Tibial nerve (tissue), 4 donors: ENCODE data around the gene ELP4. TPM values are rescaled to one million over a fixed set of nuclear protein-coding genes. Genes with fewer than 3 reads are reported as not detected.
A peak's percentile ranks its signal among the peaks of the same experiment; 100 is the strongest.

Experiments used
- DNase-seq, 2 donors: peaks; one replicate each; pipeline ENCODE4 v3.0.0-alpha.2; 2019; ENCODE audit warnings: low spot score in 2 of 2
- H3K27ac ChIP-seq, 4 donors: fragments of 200-600 bp; sonication (generic) in 3 of 4; one replicate each; pipeline ENCODE4 v1.5.1; 2017 to 2019; ENCODE audit warnings: mild to moderate bottlenecking in 1 of 4
- H3K27me3 ChIP-seq, 2 donors: fragments of 200-600 bp; sonication (generic) in 1 of 2; one replicate each; pipeline versions ENCODE4 v1.5.1 to v1.6.0; 2017 to 2019
- H3K36me3 ChIP-seq, 3 donors: fragments of 200-600 bp; sonication (generic); one replicate each; pipeline ENCODE4 v1.5.1; 2018 to 2019
- H3K4me1 ChIP-seq, 4 donors: fragments of 200-600 bp; sonication (generic) in 3 of 4; one replicate each; pipeline ENCODE4 v1.5.1; 2017 to 2019
- H3K4me3 ChIP-seq, 4 donors: fragments of 200-600 bp; sonication (generic) in 3 of 4; one replicate each; pipeline ENCODE4 v1.5.1; 2017 to 2019; ENCODE audit warnings: mild to moderate bottlenecking in 1 of 4, moderate library complexity in 1 of 4
- H3K9me3 ChIP-seq, 4 donors: fragments of 200-600 bp; sonication (generic) in 3 of 4; one replicate each; pipeline ENCODE4 v1.5.1; 2017 to 2019
- CTCF ChIP-seq, 5 experiments: fragments of 200-600 bp in 3 of 5; fragments of 450-650 bp in 2 of 5; sonication (generic) in 3 of 5; IDR thresholded peaks; one replicate each; pipeline ENCODE4 v1.5.1; 2016 to 2019; ENCODE audit warnings: antibody characterized with exemption in 5 of 5, mild to moderate bottlenecking in 3 of 5, moderate library complexity in 2 of 5
- EP300 ChIP-seq, 2 donors: sonication (generic); formaldehyde crosslinking; IDR thresholded peaks; one replicate each; pipeline ENCODE4 v1.6.1; 2017; ENCODE audit warnings: antibody characterized with exemption in 2 of 2, mild to moderate bottlenecking in 1 of 2
- POLR2A ChIP-seq, 2 donors: fragments of 450-650 bp; IDR thresholded peaks; one replicate each; pipeline ENCODE4 v1.6.1; 2017; ENCODE audit warnings: antibody characterized with exemption in 2 of 2, mild to moderate bottlenecking in 2 of 2, moderate library complexity in 2 of 2
- WGBS, 2 donors: methylation state at CpG; one replicate each; pipeline ENCODE4 v1.1.5; 2018; 5-methylcytosine and 5-hydroxymethylcytosine counted together
- total RNA-seq, 4 donors: library from RNA; depleted of rRNA; stranded (reverse); fragments of >200 nt; gene quantifications; one replicate each; pipeline ENCODE4 v1.1.0, GENCODE V29; 2016

The ELP4 gene
- total RNA-seq, 4 donors from 2014 or later, result 19.2 to 32.1 (median 29.7) TPM

GRCh38 chr11:31807799-31808667 lies 298.5 kb downstream of the ELP4 start:
- WGBS, 2 donors, result 6 to 7% methylated on average over 9 of the region's 9 CpGs

GRCh38 chr11:31808721-31809540 lies 299.4 kb downstream of the ELP4 start:
- no peak overlapping the region for H3K4me3 ChIP-seq
- no peaks in the 10 kb centered on the region for H3K9me3 ChIP-seq
- no peak for TF ChIP-seq CTCF (IDR thresholded peaks at IDR 0.05)
- TF ChIP-seq POLR2A (IDR thresholded peaks at IDR 0.05), result no peak
- TF ChIP-seq EP300 (IDR thresholded peaks at IDR 0.05), result no peak
- no peaks in the 10 kb centered on the region for H3K36me3 ChIP-seq
- no peak overlapping the region for H3K27ac ChIP-seq
- 12% methylated on average over 21 of the region's 21 CpGs for WGBS, 2 donors
- H3K4me1 ChIP-seq, result peaks cover 0 to 74% (median 51%) of the 10 kb centered on the region in 4 donors
- DNase-seq, result no peak
- H3K27me3 ChIP-seq, result peaks cover 17 to 100% of the 10 kb centered on the region in 2 donors

More at GRCh38 chr11:31807799-31808667, 298.5 kb downstream of the ELP4 start:
- no peaks in the 10 kb centered on the region for H3K36me3 ChIP-seq
- DNase-seq, result no peak
- H3K27ac ChIP-seq, result no peak overlapping the region
- TF ChIP-seq EP300 (IDR thresholded peaks at IDR 0.05), result no peak
- TF ChIP-seq POLR2A (IDR thresholded peaks at IDR 0.05), result no peak
- TF ChIP-seq CTCF (IDR thresholded peaks at IDR 0.05), result no peak
- no peak overlapping the region for H3K4me3 ChIP-seq
- H3K4me1 ChIP-seq, result peaks cover 0 to 73% (median 44%) of the 10 kb centered on the region in 4 donors
- peaks cover 17 to 100% of the 10 kb centered on the region in 2 donors for H3K27me3 ChIP-seq
- no peaks in the 10 kb centered on the region for H3K9me3 ChIP-seq

GRCh38 chr11:31809541-31809856 lies 299.9 kb downstream of the ELP4 start:
- H3K9me3 ChIP-seq, result no peaks in the 10 kb centered on the region
- WGBS, 2 donors, result 26 to 28% methylated on average over 6 of the region's 6 CpGs
- no peaks in the 10 kb centered on the region for H3K36me3 ChIP-seq
- no peak for TF ChIP-seq CTCF (IDR thresholded peaks at IDR 0.05)
- peak in 1 of 2 donors; percentile 35 for TF ChIP-seq EP300 (IDR thresholded peaks at IDR 0.05)
- TF ChIP-seq POLR2A (IDR thresholded peaks at IDR 0.05), result no peak
- peaks cover 0 to 74% (median 51%) of the 10 kb centered on the region in 4 donors for H3K4me1 ChIP-seq
- H3K27ac ChIP-seq, result no peak overlapping the region
- DNase-seq, result no peak
- peaks cover 17 to 100% of the 10 kb centered on the region in 2 donors for H3K27me3 ChIP-seq
- H3K4me3 ChIP-seq, result no peak overlapping the region

GRCh38 chr11:31809857-31810778 lies 300.6 kb downstream of the ELP4 start:
- H3K36me3 ChIP-seq, result no peaks in the 10 kb centered on the region
- H3K27me3 ChIP-seq, result peaks cover 14 to 100% of the 10 kb centered on the region in 2 donors
- no peak overlapping the region for H3K27ac ChIP-seq
- no peak for DNase-seq
- peak overlapping the region; percentile 4 to 48 (median 28) for H3K4me3 ChIP-seq
- no peaks in the 10 kb centered on the region for H3K9me3 ChIP-seq
- H3K4me1 ChIP-seq, result peaks cover 0 to 74% (median 50%) of the 10 kb centered on the region in 4 donors
- 3 to 4% methylated on average over 49 to 54 of the region's 91 CpGs for WGBS, 2 donors
- TF ChIP-seq EP300 (IDR thresholded peaks at IDR 0.05), result no peak
- TF ChIP-seq CTCF (IDR thresholded peaks at IDR 0.05), result no peak
- no peak for TF ChIP-seq POLR2A (IDR thresholded peaks at IDR 0.05)
